ENCODE results near the gene HYAL1. TPM values are rescaled to one million over a fixed set of nuclear protein-coding genes. Genes with fewer than 3 reads are reported as not detected.
"Not testable (repeated sequence)": the region's sequence is repeated elsewhere in the genome, so short reads cannot be mapped to it uniquely, and the experiment has no call there.

HYAL1 gene
- total RNA-seq, 2 experiments from 2014 or later: not detected

DNA sequence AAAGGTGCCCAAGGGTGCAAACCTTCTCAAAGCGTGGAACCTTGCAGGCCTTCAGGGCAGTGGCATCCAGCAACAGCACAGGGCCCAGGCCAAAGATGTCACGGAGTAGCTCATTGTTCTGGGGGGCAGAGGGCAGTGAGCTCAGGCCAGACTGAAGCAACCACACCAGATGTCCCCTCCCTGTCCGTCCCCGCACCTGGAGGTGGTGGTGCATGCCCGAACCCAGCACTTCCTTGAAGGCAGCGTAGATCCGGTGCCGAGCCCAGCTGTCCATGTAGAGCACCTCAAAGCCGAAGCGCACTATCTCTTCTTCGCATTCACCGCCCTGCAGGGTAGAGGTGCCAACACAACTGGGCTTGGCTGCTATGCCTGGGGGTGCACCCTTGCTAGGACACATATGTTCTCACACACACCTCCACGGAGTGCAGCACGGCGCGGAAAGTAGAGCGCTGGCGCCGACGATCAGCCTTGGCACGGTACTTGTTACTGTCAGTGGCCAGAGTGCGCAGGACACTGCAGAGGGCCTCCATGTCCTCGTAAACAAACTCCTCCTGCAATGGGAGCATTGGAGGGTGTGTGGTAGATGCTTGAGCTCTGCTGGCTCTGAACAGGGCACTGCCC lies 14.9 kb downstream of the HYAL1 start:
- TF ChIP-seq CTCF (IDR thresholded peaks at IDR 0.05): no peak
- H3K27me3 Mint-ChIP-seq: no peaks in the 10 kb centered on the region
- intact Hi-C loops (cut with micrococcal nuclease): no loop called here
- H3K36me3 Mint-ChIP-seq (ENCODE audit: low read depth): peaks cover 37% of the 10 kb centered on the region
- ChIA-PET POLR2A (interaction anchor here (1.0 to 8.2 kb wide), 6 partner anchors 8 to 48 kb away, joined by 3 to 98 read pairs (median 4); partner anchors contain the start of gene LSMEM2), CTCF (interaction anchor here (1.1 to 3.6 kb wide), 4 partner anchors 13 to 62 kb away, joined by 3 to 13 read pairs (median 6); no protein-coding TSS in a partner anchor)
- peaks cover 14% of the 10 kb centered on the region for H3K4me1 Mint-ChIP-seq (ENCODE audit: low read depth)
- no peak for DNase-seq
- no peak overlapping the region for H3K4me3 Mint-ChIP-seq
- no peak for ATAC-seq
- H3K27ac Mint-ChIP-seq: no peak overlapping the region
- H3K9me3 Mint-ChIP-seq: no peaks in the 10 kb centered on the region

GRCh38 chr3:50287262-50287661 lies 16.1 kb downstream of the HYAL1 start:
- H3K9me3 Mint-ChIP-seq: no peaks in the 10 kb centered on the region
- ChIA-PET CTCF (interaction anchor here (1.3 to 3.6 kb wide), 3 partner anchors 12 to 40 kb away, joined by 3 to 13 read pairs (median 7); no protein-coding TSS in a partner anchor), POLR2A (interaction anchor here (1.0 to 8.2 kb wide), 4 partner anchors 9 to 19 kb away, joined by 3 to 98 read pairs (median 6); partner anchors contain the start of gene LSMEM2)
- no peaks in the 10 kb centered on the region for H3K27me3 Mint-ChIP-seq
- intact Hi-C loops (cut with micrococcal nuclease): no loop called here
- ATAC-seq (no peak), DNase-seq (no peak)
- H3K27ac Mint-ChIP-seq: no peak overlapping the region
- peaks cover 8% of the 10 kb centered on the region for H3K4me1 Mint-ChIP-seq (ENCODE audit: low read depth)
- TF ChIP-seq CTCF (IDR thresholded peaks at IDR 0.05): no peak
- H3K36me3 Mint-ChIP-seq (ENCODE audit: low read depth): peaks cover 37% of the 10 kb centered on the region
- no peak overlapping the region for H3K4me3 Mint-ChIP-seq

DNA sequence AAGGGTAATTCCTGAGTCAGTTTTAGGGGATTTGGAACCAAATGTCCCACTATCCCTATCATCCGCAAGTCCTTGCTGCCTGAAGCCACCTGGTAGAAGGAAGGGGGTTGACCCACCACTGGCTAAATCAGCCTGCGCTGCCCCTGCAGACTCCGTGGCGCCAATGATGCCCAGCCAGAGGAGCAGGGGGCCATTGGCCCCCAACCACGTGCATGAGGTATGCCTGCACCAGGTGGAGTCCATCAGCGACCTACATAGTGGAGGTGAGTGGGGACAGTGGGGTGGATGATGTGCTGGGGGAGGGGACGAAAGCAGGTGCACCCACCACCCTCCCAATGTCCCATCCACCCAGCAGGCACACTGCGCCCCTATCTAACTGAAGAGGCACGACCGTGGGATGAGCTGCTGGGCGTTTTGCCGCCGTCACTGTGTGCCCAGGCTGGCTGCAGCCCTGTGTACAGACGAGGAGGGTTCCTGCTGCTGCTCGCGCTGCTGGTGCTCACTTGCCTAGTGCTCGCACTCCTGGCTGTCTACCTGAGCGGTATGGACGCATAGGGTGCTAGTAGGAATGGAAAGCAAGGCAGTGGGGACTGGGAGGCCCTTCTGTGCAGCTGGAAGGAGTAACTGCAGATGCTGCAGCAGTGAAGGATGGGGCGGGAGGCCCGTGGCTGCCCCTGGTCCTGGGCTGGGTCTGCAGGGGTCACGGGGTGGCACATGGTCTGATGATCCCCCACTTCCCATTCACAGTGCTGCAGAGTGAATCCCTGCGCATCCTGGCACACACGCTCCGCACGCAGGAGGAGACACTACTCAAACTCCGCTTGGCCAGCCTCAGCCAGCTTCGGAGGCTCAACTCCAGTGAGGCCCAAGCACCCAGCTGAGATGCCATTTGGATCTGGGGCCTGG lies 16.8 kb downstream of the HYAL1 start:
- POLR2A ChIA-PET: interaction anchor here (0.8 to 8.2 kb wide), 2 partner anchors 8 to 52 kb away, joined by 4 to 98 read pairs; partner anchors contain the start of gene LSMEM2
- no peak for DNase-seq
- Mint-ChIP-seq H3K4me1 (ENCODE audit: low read depth) (peaks cover 8% of the 10 kb centered on the region), H3K27ac (no peak overlapping the region), H3K9me3 (no peaks in the 10 kb centered on the region), H3K27me3 (no peaks in the 10 kb centered on the region), H3K4me3 (no peak overlapping the region), H3K36me3 (ENCODE audit: low read depth) (peaks cover 37% of the 10 kb centered on the region)
- CTCF ChIA-PET: interaction anchor here (1.3 to 3.6 kb wide), 3 partner anchors 12 to 40 kb away, joined by 3 to 13 read pairs (median 7); no protein-coding TSS in a partner anchor
- intact Hi-C loops (cut with micrococcal nuclease): no loop called here
- ATAC-seq: no peak
- TF ChIP-seq CTCF (IDR thresholded peaks at IDR 0.05): no peak

DNA sequence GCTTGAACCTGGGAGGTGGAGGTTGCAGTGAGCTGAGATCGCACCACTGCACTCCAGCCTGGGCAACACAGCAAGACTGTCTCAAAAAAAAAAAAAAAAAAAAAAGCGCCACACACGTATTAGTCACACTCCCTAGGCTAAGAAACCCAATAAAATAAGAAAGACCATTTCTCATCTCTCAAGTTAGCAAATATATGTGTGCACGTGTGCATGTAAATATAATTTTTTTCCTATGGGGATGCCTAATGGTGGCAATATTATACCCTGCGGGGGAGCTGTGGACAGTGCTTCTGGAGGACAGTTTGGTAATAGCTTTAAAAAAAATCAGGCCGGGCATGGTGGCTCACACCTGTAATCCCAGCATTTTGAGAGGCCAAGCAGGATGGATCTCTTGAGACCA lies 19.3 kb downstream of the HYAL1 start:
- DNase-seq; H3K4me1 Mint-ChIP-seq (ENCODE audit: low read depth); ATAC-seq; intact Hi-C loops (cut with micrococcal nuclease); H3K27ac Mint-ChIP-seq; H3K4me3 Mint-ChIP-seq; H3K9me3 Mint-ChIP-seq; H3K27me3 Mint-ChIP-seq: not testable (repeated sequence)
- ChIA-PET CTCF (interaction anchor here (1.0 to 1.8 kb wide), 3 partner anchors 9 to 32 kb away, joined by 3 to 8 read pairs (median 5); no protein-coding TSS in a partner anchor), POLR2A (interaction anchor here (0.8 to 1.8 kb wide), 6 partner anchors 8 to 53 kb away, joined by 3 to 9 read pairs (median 4); partner anchors contain the start of genes IFRD2 and TUSC2)
- peaks cover 18% of the 10 kb centered on the region for H3K36me3 Mint-ChIP-seq (ENCODE audit: low read depth)

Measured in activated CD8-positive, alpha-beta T cell treated with anti-CD3 and anti-CD28 coated beads for 36 hours (primary cell).